Esophagus mucosa (tissue), 1 donor: ENCODE measurements around the gene SKAP1. TPM values are rescaled to one million over a fixed set of nuclear protein-coding genes. Genes with fewer than 3 reads are reported as not detected.
A peak's percentile ranks its signal among the peaks of the same experiment; 100 is the strongest.

ENCODE experiments used
- ATAC-seq: fragments of 200-7000 bp; cut with Tn5 transposase; one replicate; pipeline ENCODE4 v1.9.1; 2020
- total RNA-seq: library from RNA; stranded (reverse); gene quantifications from one replicate; pipeline ENCODE4 v1.2.4, GENCODE V29; 2023
- donor health status: DM: yes; HTN: yes; CAD: no.

The SKAP1 gene
- total RNA-seq, 1 donor from 2014 or later: 0.68 TPM

DNA sequence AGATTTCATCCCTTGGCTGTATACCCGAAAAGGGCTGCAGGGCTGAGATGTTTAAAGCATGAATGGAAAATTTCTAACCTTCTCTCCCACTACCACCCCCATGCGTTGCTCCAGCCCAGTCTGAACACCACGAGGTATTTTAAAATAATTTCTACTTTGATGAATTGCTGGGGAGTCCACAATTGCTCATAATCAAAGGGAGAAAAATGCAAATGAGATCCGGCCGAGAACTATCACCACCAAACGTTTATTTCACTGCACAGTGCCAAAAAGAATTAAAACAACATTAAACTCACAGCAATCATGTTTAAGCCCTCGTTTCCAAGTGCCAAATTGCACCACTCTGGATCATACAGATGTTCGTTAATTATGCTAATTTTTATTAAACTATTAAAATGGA, 285.8 kb downstream of the SKAP1 start:
- ATAC-seq: no peak

DNA sequence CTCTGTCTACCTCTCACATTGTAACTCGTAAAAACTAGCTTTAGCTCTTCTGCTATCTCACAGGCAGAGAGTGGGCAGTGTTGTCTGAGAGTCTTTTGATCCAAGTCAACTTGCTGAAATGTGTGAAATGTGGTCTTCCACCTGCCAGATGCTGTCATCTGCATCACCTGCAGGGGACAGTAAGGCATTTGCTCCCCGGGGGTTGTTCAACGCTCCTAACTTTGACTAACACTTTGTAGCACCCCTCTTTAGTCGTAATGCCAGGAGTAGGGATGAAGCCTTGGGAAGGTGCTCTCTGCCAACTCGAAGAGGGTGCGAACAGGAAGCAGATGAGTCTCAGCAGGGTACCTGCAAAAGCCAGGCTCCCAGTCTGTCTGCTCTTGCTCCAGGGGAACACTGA, 286.4 kb downstream of the SKAP1 start:
- no peak for ATAC-seq

- ATAC-seq: no peak
These were observed 290.1 kb downstream of the SKAP1 start for GRCh38 chr17:48139944-48140343.

DNA sequence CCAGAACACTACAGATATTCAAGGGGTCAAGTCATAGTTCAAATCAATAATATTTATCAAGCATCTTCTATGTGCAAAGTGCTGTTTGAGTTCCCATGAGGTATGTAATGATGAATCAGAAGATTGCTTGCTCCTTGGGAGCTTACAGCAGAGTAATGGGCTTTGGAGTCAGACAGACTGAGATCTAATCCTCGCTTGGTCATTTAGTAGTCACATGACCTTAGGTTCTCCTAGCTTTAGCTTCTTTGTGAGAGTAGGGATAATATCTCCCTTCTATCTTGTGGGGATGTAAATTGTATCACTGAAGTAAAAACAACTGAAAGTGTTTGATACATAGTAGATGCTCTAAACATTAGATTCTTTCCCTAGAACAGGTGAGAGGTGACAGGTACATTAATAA, 292.4 kb downstream of the SKAP1 start:
- ATAC-seq: no peak

GRCh38 chr17:48134912-48135480, 295.0 kb downstream of the SKAP1 start:
- ATAC-seq: no peak

DNA sequence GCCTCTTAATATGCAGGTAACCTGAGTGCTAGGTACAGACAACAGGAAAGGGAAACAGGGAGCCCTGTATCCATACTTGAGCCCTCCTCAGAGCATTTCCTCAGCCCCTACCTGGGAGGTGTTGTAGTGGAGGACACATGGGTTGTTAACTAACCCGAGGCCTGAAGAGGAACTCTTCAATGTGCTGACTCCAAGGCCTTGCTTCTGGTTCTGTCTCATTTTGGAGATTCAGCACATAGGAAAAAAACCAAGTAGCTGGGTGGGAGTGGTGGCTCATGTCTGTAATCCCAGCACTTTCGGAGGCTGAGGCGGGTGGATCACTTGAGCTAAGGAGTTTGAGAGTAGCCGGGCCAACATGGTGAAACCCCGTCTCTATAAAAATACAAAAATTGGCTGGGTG, 297.6 kb downstream of the SKAP1 start:
- no peak for ATAC-seq

GRCh38 chr17:48131216-48131824, 298.7 kb downstream of the SKAP1 start:
- ATAC-seq: peak; percentile 62

GRCh38 chr17:48129981-48130380, 300.0 kb downstream of the SKAP1 start:
- ATAC-seq: no peak

DNA sequence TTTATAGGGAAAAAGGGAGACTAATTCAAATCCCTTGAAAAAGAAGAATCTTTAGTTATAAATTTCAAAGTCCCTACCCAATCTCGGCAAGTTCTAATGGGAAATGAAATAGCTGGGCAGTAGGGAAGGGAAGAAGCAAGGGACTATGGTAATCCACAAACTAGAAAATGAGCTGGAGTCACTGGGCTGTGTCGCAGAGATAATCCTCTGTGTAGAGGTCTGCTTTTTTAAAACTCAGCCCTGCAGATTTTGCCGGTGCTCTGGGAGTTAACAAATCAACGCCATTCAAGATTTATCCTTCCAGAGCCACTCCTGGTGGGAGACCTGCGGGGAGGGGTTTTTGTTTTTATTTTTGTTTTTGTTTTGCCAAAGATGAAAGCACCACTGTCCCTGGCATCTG, 301.6 kb downstream of the SKAP1 start:
- no peak for ATAC-seq

- peak; percentile 96 for ATAC-seq
These were observed 302.5 kb downstream of the SKAP1 start for GRCh38 chr17:48127371-48128051.

DNA sequence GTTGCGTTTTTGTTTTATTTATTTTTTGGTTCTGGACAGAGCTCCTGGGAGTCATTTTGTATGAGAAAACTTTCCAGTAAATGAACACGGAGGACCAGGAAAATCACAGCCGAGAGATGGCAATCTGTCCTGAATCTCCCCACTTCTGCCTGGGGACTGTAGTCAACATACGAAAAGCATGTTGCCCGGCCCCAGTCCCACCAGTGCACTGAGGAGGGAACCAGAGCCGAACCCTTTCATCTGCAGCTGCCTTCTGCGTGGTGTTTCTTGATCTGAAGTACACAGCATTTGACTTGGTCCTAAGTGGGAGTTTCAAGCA, 303.5 kb downstream of the SKAP1 start:
- ATAC-seq: no peak

DNA sequence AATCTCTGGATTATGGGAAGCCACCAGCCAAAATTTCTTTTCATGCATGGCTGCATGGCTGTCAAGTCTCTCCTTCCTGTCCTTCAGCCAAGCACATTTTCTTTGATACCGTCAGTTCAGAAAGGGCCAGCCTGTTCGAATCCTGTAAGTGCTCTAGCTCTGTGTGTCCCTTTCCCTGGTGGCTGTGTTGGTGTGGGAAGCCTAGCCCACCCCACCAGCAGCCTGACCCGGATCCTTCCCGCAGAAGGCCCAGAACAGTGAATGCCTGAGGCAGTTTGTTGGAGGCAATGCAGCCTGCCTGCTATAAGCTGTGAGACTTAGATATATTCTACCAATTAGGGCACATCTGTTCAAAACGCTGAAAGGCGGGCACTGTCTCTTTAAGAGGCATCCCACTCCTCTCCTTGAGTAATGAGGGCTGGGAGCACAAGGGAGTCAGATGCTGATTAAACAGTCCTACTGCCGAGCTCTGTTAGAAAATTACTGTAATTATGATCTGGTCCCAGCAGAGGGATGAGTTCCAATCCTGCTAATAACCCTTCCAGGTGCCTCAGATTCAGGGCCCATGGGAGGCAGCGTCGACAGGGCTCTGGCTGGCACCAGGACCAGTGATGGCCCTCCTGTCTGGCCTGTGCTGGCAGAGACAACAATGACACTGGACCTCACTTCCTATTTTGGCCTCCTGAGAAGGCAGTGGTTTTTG, 304.0 kb downstream of the SKAP1 start:
- ATAC-seq: no peak

- no peak for ATAC-seq
These were observed 306.1 kb downstream of the SKAP1 start for GRCh38 chr17:48123776-48124388.

DNA sequence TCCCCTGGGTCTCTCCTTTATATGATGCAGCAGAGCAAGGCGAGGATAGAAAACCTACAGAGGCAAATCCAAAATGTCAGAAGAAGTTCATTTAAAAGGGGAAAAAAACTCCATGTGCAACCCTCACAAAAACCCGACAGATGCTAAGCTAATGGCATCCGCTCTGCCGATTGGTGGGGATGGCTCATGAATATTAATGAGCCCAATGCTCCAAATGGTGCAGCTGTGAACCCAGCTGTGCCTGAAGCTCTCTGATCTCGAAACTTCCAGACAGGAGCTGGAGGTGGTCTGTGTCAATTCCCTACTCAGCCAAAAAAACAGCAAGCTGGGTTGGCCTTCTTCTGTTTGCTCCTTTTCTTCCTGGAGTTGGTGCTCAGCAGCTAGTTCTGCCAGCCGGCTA, 306.9 kb downstream of the SKAP1 start:
- ATAC-seq: no peak

DNA sequence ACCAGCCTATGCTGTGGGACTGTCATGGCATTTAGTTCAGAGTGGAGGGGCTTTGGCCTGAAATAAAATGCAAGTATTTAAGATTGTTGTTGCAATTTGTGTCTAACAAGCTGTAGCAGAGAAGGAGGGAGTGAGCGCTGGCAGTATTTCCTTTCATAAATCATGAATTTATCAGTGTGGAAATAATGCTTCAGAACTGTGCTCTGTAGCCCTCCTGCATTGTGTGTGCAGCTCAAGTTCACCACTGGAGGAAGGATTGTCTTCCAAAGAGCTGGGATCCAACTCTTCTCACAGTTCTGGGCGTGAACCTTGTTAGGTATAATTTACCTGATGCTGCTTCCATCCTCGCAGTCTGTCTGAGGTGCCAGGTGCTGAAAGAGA, 307.4 kb downstream of the SKAP1 start:
- no peak for ATAC-seq

- no peak for ATAC-seq
These were observed 307.9 kb downstream of the SKAP1 start for GRCh38 chr17:48121923-48122664.

GRCh38 chr17:48113201-48113676, 316.8 kb downstream of the SKAP1 start:
- ATAC-seq: no peak

DNA sequence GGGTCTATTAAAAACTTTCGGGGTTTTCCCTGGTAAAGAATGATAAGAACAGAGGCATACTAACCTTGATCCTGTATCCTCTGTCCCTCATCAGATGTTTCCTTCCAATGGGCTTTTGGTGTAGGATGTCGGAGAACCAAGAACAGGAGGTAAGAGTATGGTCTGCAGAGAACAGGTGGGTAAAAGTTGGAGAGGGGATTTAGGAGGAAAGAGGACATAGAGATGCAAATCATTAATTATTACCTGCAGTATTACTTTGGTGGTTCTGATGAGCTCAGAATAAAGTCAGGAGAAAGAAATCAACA, 318.1 kb downstream of the SKAP1 start:
- no peak for ATAC-seq

DNA sequence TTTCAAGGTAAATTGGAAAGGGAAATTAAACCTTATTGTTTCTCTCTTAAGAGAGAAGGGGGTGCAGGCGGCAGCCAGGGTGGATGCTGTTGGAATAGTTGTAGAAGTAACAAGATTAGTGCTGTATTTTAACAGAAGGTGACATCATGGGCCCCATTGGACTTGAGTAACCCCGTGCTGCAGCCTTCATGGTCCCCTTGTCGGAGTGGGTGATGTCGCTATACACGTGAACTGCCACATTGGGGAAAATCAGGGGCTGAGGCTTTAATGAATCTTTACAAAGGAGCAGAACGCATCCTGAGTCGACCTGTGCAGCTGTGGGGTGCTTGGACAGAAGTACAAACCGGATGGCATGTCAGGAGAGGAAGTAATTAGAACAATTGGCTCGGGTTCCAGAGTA, 319.3 kb downstream of the SKAP1 start:
- ATAC-seq: no peak

DNA sequence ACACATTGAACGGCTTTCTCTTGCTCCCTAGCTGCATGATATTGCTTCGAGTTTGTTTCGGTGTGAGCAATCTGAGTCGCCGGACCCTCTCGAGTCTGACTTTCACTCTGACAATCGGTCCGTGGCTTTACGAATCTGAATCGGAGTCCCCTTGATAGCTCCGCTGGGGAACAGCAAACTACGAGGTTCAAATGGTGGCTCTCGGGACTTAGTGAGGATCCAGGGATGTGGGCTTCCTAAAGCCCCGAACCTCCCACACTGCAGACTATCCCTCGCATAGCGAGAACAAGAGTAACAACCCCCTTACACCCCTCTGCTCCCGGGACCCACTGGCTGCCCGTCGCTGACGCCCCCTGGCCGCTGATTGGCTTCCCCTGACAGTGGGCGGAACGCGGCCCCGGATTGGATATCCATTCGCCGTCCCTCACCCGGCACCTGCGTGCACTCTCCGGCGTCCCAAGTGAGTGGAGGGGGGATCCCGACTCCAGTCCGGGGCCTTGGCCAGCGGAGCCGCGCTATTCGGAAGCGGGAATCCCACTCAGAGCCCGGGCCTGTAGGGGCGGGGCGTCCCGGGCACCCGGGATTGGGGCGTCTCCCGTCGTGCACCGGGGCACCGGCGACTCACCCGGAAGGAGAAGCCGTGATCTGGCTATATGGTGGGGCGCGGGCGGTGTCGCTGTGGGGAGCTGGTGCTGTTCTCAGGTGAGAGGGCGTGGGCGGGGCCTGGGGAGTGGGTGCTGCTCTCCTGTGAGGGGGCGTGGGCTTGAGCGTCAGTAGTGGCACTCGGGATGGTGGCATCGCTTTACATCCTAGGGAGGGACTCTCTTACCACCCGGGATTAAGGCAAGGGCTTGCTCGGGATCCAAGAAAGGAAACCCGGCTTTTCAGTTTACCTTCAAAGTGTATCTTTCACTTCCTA, 322.6 kb downstream of the SKAP1 start, which contains the start of gene SNX11:
Gene SNX11, plus strand, starts transcription at position 630 of the 919 bp plus-strand sequence. CDS start 4,278 bp downstream, outside the sequence.
- ATAC-seq: peak; percentile 96

- ATAC-seq: no peak
These were observed 323.2 kb downstream of the SKAP1 start for GRCh38 chr17:48106802-48107136.

DNA sequence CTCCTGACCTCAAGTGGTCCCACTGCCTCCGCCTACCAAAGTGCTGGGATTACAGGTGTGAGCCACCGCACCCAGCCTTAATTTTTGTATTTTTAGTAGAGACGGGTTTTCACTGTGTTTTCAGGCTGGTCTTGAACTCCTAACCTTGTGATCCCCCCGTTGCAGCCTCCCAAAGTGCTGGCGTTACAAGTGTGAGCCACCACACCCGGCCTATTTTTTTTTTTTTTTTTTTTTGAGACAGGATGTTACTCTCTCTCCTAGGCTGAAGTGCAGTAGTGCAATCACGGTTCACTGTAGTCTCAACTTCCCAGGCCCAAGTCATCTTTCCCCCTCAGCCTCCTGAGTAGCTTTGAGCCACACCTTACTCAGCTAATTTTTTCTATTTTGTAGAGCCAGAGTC, 325.6 kb downstream of the SKAP1 start:
- no peak for ATAC-seq
